ENCODE measurements around the gene HS3ST3B1. TPM values are rescaled to one million over a fixed set of nuclear protein-coding genes. Genes with fewer than 3 reads are reported as not detected.
A peak's percentile ranks its signal among the peaks of the same experiment; 100 is the strongest.

The HS3ST3B1 gene
- total and polyA plus RNA-seq, 8 donors: 0.81 to 3.6 (median 1.6) TPM; not detected in 2

DNA sequence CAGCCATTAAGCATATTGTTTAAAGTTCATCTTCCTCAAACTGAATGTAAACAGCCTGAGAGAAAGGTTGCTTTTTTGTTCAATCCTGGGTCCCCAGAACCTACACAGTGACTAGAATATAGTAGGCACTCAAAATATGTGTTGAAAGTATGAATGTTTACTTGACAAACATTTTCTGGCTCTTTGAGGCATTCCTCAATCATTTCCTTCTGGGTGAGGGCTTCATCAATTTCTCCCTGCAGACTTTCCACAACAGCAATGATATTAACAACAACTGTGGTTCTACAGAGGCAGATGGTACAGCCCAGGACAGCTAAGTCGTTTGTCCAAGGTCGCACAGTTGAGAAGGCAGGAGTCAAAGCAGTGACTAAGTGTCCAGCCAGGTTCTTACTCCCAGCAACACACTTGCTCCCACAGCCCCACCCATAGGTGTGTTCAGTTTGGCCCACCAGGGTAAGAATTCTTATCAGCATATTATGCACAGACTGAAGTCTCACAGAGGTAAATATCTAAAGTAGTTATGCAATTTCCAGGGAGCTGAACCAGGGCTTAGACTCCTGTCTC, 61.1 kb downstream of the HS3ST3B1 start:
- H3K27me3 ChIP-seq: peaks cover 0 to 5% (median 0%) of the 10 kb centered on the region in 3 donors
- peak in 1 of 2 donors; percentile 76 for DNase-seq
- 29 to 53% (median 43%) methylated on average over 2 of the region's 2 CpGs for WGBS, 5 donors
- no peaks in the 10 kb centered on the region for H3K9me3 ChIP-seq
- no peaks in the 10 kb centered on the region for H3K4me1 ChIP-seq
- H3K36me3 ChIP-seq: no peaks in the 10 kb centered on the region
- H3K4me3 ChIP-seq: no peak overlapping the region
- TF ChIP-seq POLR2AphosphoS5 (IDR thresholded peaks at IDR 0.05) (no peak), EP300 (IDR thresholded peaks at IDR 0.05) (no peak), POLR2A (IDR thresholded peaks at IDR 0.05) (no peak)
- TF ChIP-seq, protein P1, sequence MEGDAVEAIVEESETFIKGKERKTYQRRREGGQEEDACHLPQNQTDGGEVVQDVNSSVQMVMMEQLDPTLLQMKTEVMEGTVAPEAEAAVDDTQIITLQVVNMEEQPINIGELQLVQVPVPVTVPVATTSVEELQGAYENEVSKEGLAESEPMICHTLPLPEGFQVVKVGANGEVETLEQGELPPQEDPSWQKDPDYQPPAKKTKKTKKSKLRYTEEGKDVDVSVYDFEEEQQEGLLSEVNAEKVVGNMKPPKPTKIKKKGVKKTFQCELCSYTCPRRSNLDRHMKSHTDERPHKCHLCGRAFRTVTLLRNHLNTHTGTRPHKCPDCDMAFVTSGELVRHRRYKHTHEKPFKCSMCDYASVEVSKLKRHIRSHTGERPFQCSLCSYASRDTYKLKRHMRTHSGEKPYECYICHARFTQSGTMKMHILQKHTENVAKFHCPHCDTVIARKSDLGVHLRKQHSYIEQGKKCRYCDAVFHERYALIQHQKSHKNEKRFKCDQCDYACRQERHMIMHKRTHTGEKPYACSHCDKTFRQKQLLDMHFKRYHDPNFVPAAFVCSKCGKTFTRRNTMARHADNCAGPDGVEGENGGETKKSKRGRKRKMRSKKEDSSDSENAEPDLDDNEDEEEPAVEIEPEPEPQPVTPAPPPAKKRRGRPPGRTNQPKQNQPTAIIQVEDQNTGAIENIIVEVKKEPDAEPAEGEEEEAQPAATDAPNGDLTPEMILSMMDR (IDR thresholded peaks at IDR 0.05): no peak
- intact Hi-C loops (cut with DNase I; ENCODE audit: low total_unique reads): no loop called here
- H3K27ac ChIP-seq: no peak overlapping the region

DNA sequence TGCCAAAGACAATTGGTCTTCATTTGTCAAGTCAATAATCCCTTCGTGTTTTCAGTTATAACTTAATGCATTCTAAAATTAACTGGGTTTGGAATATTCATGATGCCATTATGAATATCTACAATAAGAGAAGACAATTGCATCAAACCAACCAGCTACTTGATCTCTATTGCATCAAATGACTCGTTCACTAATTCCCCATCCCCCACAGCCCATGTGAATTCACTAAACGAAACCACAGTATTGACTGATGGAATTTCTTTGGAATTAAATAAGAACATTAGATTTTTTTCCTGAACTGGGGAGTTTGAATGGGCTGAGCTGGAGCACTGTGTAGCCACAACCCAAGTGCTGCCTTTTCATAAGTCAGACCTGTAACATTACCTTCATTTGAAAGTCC, 65.3 kb downstream of the HS3ST3B1 start:
- no peak for TF ChIP-seq POLR2AphosphoS5 (IDR thresholded peaks at IDR 0.05)
- TF ChIP-seq POLR2A (IDR thresholded peaks at IDR 0.05): no peak
- no peak for TF ChIP-seq EP300 (IDR thresholded peaks at IDR 0.05)
- TF ChIP-seq, protein P1 (IDR thresholded peaks at IDR 0.05): no peak
- H3K27me3 ChIP-seq: no peaks in the 10 kb centered on the region
- intact Hi-C loops (cut with DNase I; ENCODE audit: low total_unique reads): no loop called here
- no peaks in the 10 kb centered on the region for H3K9me3 ChIP-seq
- no peak overlapping the region for H3K27ac ChIP-seq
- DNase-seq: no peak
- WGBS, 5 donors: 64 to 83% (median 69%) methylated on average over 3 of the region's 3 CpGs
- H3K4me3 ChIP-seq: no peak overlapping the region
- H3K36me3 ChIP-seq: no peaks in the 10 kb centered on the region
- no peaks in the 10 kb centered on the region for H3K4me1 ChIP-seq

DNA sequence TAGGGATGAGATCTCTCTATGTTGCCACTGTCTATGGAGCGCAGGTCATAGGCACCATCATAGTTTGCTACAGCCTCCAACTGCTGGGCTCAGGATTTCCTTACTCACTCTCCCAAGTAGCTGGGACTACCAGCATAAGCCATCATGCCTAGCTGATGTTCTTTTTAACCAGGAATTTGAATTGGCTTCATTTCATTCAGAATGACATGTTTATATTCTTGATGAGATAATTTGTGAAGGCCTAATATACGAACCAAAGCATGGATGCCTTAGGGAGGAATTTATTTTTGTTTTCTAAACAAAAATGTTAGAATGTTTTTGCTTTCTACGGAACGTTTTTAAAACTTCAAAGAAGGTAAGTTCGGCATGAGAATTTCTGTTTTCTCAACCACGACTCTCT, 71.6 kb downstream of the HS3ST3B1 start:
- DNase-seq: no peak
- H3K36me3 ChIP-seq: no peaks in the 10 kb centered on the region
- TF ChIP-seq POLR2AphosphoS5 (IDR thresholded peaks at IDR 0.05) (no peak), POLR2A (IDR thresholded peaks at IDR 0.05) (no peak), EP300 (IDR thresholded peaks at IDR 0.05) (no peak)
- TF ChIP-seq, protein P1 (IDR thresholded peaks at IDR 0.05): no peak
- H3K9me3 ChIP-seq: no peaks in the 10 kb centered on the region
- 44 to 60% (median 47%) methylated on average over 6 of the region's 6 CpGs for WGBS, 5 donors
- intact Hi-C loops (cut with DNase I; ENCODE audit: low total_unique reads): no loop called here
- H3K4me1 ChIP-seq: no peaks in the 10 kb centered on the region
- no peak overlapping the region for H3K27ac ChIP-seq
- peaks cover 0 to 12% (median 0%) of the 10 kb centered on the region in 3 donors for H3K27me3 ChIP-seq
- H3K4me3 ChIP-seq: no peak overlapping the region

DNA sequence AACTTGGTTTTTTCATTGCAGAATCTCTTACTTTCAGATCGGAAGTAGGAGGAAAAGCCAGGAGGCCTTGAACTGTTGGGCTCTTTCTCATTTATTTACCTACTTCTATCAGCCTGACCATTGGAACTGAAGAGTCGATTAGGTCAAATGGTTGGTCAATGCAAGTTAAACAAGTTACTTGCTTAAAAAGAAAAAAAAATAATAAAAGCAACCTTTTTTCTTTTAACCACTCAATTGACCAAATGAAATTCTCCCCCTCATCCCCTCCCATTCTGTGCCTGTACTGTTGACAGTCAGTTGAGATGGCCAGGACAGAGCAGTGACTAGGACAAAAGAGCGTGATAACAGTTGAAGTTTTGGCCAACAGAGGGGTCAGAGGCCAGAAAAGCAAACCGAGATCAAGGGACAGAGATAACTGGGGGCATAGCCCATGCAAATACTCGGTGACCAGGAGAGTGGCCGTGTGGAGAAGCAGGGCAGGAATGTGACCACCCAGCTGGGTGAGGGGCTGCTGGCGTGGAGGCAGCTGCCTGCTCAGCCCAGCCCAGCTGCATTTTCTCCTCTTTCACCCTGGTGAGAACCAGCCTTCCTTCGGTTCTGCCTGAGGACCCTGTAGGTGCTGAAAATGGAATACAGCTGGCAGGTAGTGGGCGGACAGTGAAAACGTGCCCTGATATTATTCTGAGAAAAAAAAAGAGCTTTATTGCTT, 72.2 kb downstream of the HS3ST3B1 start:
- WGBS, 5 donors: 28 to 44% (median 39%) methylated on average over 10 of the region's 10 CpGs
- peaks cover 0 to 12% (median 0%) of the 10 kb centered on the region in 3 donors for H3K27me3 ChIP-seq
- no peak overlapping the region for H3K4me3 ChIP-seq
- no peak overlapping the region for H3K27ac ChIP-seq
- no peaks in the 10 kb centered on the region for H3K36me3 ChIP-seq
- H3K9me3 ChIP-seq: no peaks in the 10 kb centered on the region
- TF ChIP-seq POLR2A (IDR thresholded peaks at IDR 0.05) (no peak), POLR2AphosphoS5 (IDR thresholded peaks at IDR 0.05) (no peak), EP300 (IDR thresholded peaks at IDR 0.05) (no peak)
- TF ChIP-seq, protein P1 (IDR thresholded peaks at IDR 0.05): no peak
- intact Hi-C loops (cut with DNase I; ENCODE audit: low total_unique reads): no loop called here
- no peaks in the 10 kb centered on the region for H3K4me1 ChIP-seq
- no peak for DNase-seq
